ENCODE data around the gene HOOK1. TPM values are rescaled to one million over a fixed set of nuclear protein-coding genes. Genes with fewer than 3 reads are reported as not detected.

HOOK1 gene
- polyA plus RNA-seq, 1 donor (not counting 4 experiments of a cell fraction or from before 2014, with no cell fraction given), result 12.7 TPM

- no peaks in the 10 kb centered on the region for H3K79me2 ChIP-seq (ENCODE audit: control insufficient read depth, insufficient read depth, low read length)
- no peak overlapping the region for H3K4me2 ChIP-seq (ENCODE audit: control insufficient read depth, extremely low read depth, insufficient read depth, low read depth, low read length)
- H2AFZ ChIP-seq (ENCODE audit: control insufficient read depth, low read length), result no peak overlapping the region
- TF ChIP-seq EZH2 (IDR thresholded peaks at IDR 0.05; ENCODE audit: low read length), result no peak
- TF ChIP-seq CTCF (optimal IDR thresholded peaks at IDR 0.05 in 1 of 3, IDR thresholded peaks at IDR 0.05 in 1 of 3, conservative IDR thresholded peaks at IDR 0.05 in 1 of 3; ENCODE audit: extremely low read depth in 1 of 3, insufficient read depth in 2 of 3, low read length in 3 of 3), result no peak
- H3K27me3 ChIP-seq (ENCODE audit: control insufficient read depth, extremely low read depth, insufficient read depth, low read length), result no peaks in the 10 kb centered on the region
- H3K27ac ChIP-seq (ENCODE audit: control insufficient read depth, insufficient read depth, low read length), result no peak overlapping the region
- H3K36me3 ChIP-seq (ENCODE audit: control insufficient read depth in 2 of 2, extremely low read depth in 1 of 2, insufficient read depth in 2 of 2, low read length in 2 of 2), result no peaks in the 10 kb centered on the region
- H3K4me1 ChIP-seq (ENCODE audit: control insufficient read depth, extremely low read depth, insufficient read depth, low read length), result no peaks in the 10 kb centered on the region
- H3K9ac ChIP-seq (ENCODE audit: control insufficient read depth, extremely low read depth, insufficient read depth, low read length), result no peak overlapping the region
- dilution Hi-C loops (cut with MboI; ENCODE audit: extremely low pct_ligation_motif_present, low sequenced_read_pairs), result no loop called here
- no peak overlapping the region for H3K4me3 ChIP-seq (ENCODE audit: control insufficient read depth in 2 of 3, extremely low read depth in 1 of 3, insufficient read depth in 2 of 3, low read depth in 1 of 3, low read length in 3 of 3)
- DNase-seq (ENCODE audit: low read depth, low spot score) (no peak), FAIRE-seq (no peak)
- H3K9me3 ChIP-seq (ENCODE audit: control insufficient read depth, low read depth, low read length), result no peaks in the 10 kb centered on the region
- no peaks in the 10 kb centered on the region for H3K9me1 ChIP-seq (ENCODE audit: control insufficient read depth, extremely low read depth, insufficient read depth, low read length)
- H4K20me1 ChIP-seq (ENCODE audit: control insufficient read depth, extremely low read depth, insufficient read depth, low read length), result no peaks in the 10 kb centered on the region
Observed at GRCh38 chr1:59885160-59885832, 70.5 kb downstream of the HOOK1 start.

DNA sequence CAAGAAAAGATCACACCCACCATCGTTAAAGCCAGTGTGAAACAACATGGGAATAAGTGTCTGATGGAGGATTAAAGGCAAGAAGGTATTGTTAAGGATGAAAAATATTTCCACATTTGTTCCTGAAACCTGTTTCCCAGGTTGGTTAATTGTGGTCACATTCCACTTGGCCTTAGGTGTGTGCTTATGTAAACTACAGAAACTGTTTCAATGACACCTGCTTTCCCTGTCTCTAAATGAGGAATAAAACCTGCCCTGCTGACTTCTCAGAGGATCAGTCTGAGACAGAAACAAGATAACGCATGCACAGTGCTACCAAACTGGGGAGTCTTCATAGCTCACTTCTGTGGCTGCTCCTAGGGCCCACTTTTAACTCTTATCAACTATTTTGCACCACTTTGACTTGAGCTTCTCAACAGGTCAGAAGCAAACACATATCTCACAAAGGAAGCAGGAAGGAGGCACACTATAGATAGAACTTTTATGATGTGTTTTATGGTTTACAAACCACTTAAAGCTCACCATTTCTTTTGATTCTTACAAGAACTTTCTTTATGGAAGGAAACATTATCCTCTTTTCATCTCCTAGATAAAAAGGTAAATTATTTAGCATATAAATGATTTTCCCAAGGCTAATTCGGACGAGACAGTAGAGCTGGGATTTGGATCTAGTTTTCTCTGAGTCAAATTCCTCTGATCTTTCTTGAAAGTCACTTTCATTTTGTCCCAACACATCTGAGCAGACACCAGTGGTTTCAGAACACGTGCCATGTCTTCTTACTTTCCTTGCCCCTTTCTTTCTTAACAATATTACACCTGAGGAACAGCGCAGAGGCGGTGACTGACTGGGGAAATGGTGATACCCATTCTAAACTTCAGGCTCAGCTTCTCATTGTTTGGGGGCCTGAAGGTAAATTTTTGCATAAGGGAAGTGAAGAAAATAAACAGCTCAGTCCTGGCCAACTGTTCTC is 78.4 kb downstream of the HOOK1 start:
- Histone ChIP-seq H3K27me3 (ENCODE audit: control insufficient read depth, extremely low read depth, insufficient read depth, low read length) (no peaks in the 10 kb centered on the region), H3K27ac (ENCODE audit: control insufficient read depth, insufficient read depth, low read length) (no peak overlapping the region), H2AFZ (ENCODE audit: control insufficient read depth, low read length) (no peak overlapping the region), H3K9me1 (ENCODE audit: control insufficient read depth, extremely low read depth, insufficient read depth, low read length) (no peaks in the 10 kb centered on the region), H4K20me1 (ENCODE audit: control insufficient read depth, extremely low read depth, insufficient read depth, low read length) (no peaks in the 10 kb centered on the region), H3K4me1 (ENCODE audit: control insufficient read depth, extremely low read depth, insufficient read depth, low read length) (peaks cover 4% of the 10 kb centered on the region), H3K79me2 (ENCODE audit: control insufficient read depth, insufficient read depth, low read length) (no peaks in the 10 kb centered on the region), H3K4me2 (ENCODE audit: control insufficient read depth, extremely low read depth, insufficient read depth, low read depth, low read length) (no peak overlapping the region), H3K9me3 (ENCODE audit: control insufficient read depth, low read depth, low read length) (peaks cover 2% of the 10 kb centered on the region), H3K36me3 (ENCODE audit: control insufficient read depth in 2 of 2, extremely low read depth in 1 of 2, insufficient read depth in 2 of 2, low read length in 2 of 2) (no peaks in the 10 kb centered on the region), H3K4me3 (ENCODE audit: control insufficient read depth in 2 of 3, extremely low read depth in 1 of 3, insufficient read depth in 2 of 3, low read depth in 1 of 3, low read length in 3 of 3) (no peak overlapping the region), H3K9ac (ENCODE audit: control insufficient read depth, extremely low read depth, insufficient read depth, low read length) (no peak overlapping the region)
- FAIRE-seq, result no peak
- no peak for TF ChIP-seq CTCF (optimal IDR thresholded peaks at IDR 0.05 in 1 of 3, IDR thresholded peaks at IDR 0.05 in 1 of 3, conservative IDR thresholded peaks at IDR 0.05 in 1 of 3; ENCODE audit: extremely low read depth in 1 of 3, insufficient read depth in 2 of 3, low read length in 3 of 3)
- TF ChIP-seq EZH2 (IDR thresholded peaks at IDR 0.05; ENCODE audit: low read length), result no peak
- dilution Hi-C loops (cut with MboI; ENCODE audit: extremely low pct_ligation_motif_present, low sequenced_read_pairs), result no loop called here
- no peak for DNase-seq (ENCODE audit: low read depth, low spot score)

Measured in keratinocyte (primary cell).